Lung (tissue), 12 donors: ENCODE measurements around the gene SSTR3. TPM values are rescaled to one million over a fixed set of nuclear protein-coding genes. Genes with fewer than 3 reads are reported as not detected.

Experiments used
- ATAC-seq: fragments of 200-7000 bp; cut with Tn5 transposase; one replicate; pipeline ENCODE4 v1.9.1; 2020; ENCODE audit warnings: moderate number of reproducible peaks; ENCODE audit not compliant: insufficient read depth, low FRiP score
- DNase-seq, 3 donors: peaks; one replicate each; pipeline ENCODE4 v3.0.0-alpha.2; 2013 to 2017
- H3K27ac ChIP-seq, 2 donors: one replicate each; pipeline ENCODE4 v1.5.1; 2013; ENCODE audit warnings: mild to moderate bottlenecking in 2 of 2, moderate library complexity in 2 of 2, control low read depth in 1 of 2, inconsistent platforms in 1 of 2, low read depth in 1 of 2, low read length in 1 of 2
- H3K27me3 ChIP-seq, 3 donors: one replicate each; pipeline ENCODE4 v1.5.1; 2013; ENCODE audit warnings: low read length in 2 of 3; ENCODE audit not compliant: control insufficient read depth in 3 of 3, insufficient read depth in 3 of 3
- H3K36me3 ChIP-seq, 4 donors: one replicate each; pipeline ENCODE4 v1.5.1; 2013; ENCODE audit warnings: low read length in 4 of 4, mild to moderate bottlenecking in 1 of 4, moderate library complexity in 1 of 4; ENCODE audit not compliant: control insufficient read depth in 4 of 4, insufficient read depth in 4 of 4
- H3K4me1 ChIP-seq, 5 donors: one replicate each; pipeline ENCODE4 v1.5.1; 2013; ENCODE audit warnings: low read length in 5 of 5, mild to moderate bottlenecking in 2 of 5, moderate library complexity in 1 of 5; ENCODE audit not compliant: control insufficient read depth in 5 of 5, insufficient read depth in 5 of 5
- H3K4me3 ChIP-seq: one replicate; pipeline ENCODE4 v1.5.1; 2013; ENCODE audit warnings: mild to moderate bottlenecking, control low read depth, moderate library complexity
- H3K9ac ChIP-seq, 2 donors: one replicate each; pipeline ENCODE4 v1.5.1; 2013; ENCODE audit warnings: low read length in 2 of 2, control low read depth in 1 of 2; ENCODE audit not compliant: insufficient read depth in 1 of 2
- H3K9me3 ChIP-seq, 4 donors: one replicate each; pipeline ENCODE4 v1.5.1; 2013; ENCODE audit warnings: low read length in 3 of 4, mild to moderate bottlenecking in 1 of 4, moderate library complexity in 1 of 4; ENCODE audit not compliant: control insufficient read depth in 4 of 4, insufficient read depth in 3 of 4
- WGBS, 2 donors: extraction: QIAGEN DNeasy Blood & Tissue Kit; methylation state at CpG; one replicate each; pipeline ENCODE4 v1.1.7; 2013; 5-methylcytosine and 5-hydroxymethylcytosine counted together
- polyA plus RNA-seq, 2 donors: library from polyadenylated mRNA; stranded (reverse); fragments of 200-250 nt; gene quantifications; one replicate each; pipeline ENCODE4 v1.2.1, GENCODE V29; 2013
- total RNA-seq, 2 donors: library from RNA; depleted of rRNA in 1 of 2; stranded (reverse); fragments of >200 nt in 1 of 2; gene quantifications; one replicate each; pipeline ENCODE4 v1.2.1, GENCODE V29; 2014 to 2021
- TF ChIP-seq, protein P1 (sequence below): IDR thresholded peaks from 2 replicates; pipeline ENCODE4 v1.5.1; 2012; ENCODE audit warnings: mild to moderate bottlenecking; ENCODE audit errors: control extremely low read depth, extremely low read depth
- donor health status: control.
- donor health status: control.
- donor health status: Bipolar disorder and iron deficiency.
- donor health status: healthy.
- donor health status: DM: yes; HTN: yes; CAD: no.

SSTR3 gene
- total and polyA plus RNA-seq, 4 donors, result 0.04 to 0.87 (median 0.10) TPM

DNA sequence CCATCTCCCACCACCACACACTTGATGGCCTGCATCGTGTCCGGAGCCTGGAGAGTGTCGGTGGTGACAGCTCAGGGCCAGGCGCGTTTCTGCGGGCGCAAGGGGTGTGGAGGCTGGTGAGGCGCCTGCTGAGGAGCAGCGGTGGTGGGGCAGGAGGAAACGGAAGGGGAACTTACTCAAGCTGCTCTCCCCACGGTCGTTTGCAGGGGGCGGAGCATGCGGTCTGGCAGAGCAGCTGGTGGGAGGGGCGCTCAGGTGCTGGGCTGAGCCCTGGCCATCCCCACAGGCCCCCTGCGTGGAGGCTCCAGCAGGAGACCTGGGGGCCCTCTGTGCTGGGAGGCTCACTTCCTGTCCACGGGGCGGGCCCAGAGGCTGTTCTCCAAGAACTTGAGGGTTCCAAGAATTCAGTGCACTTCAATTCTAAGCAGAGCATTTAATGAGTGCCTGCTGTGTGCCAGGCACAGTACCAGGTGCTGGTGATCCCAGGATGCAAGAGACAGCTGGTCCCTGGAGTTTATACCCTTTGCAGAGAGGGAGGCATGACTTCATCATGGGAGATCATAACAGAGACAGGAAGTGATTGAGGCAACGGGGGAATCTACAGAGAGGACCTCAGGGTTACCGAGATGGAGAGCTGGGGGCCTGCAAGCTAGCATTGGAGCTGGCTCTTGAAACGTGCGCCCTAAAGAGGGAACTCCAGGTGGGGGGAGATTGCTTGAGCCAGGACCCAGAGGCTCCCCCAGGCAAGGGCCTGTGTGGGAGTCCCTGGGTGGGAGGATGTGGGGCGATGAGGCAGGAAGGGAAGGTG is 32.0 kb upstream of the SSTR3 start, which contains the start of gene RAC2:
Gene RAC2, minus strand, starts transcription at position 156 of the 808 bp plus-strand sequence. Its CDS starts 121 bp downstream, at position 35.
- no peaks in the 10 kb centered on the region for H3K4me1 ChIP-seq
- TF ChIP-seq, protein P1, sequence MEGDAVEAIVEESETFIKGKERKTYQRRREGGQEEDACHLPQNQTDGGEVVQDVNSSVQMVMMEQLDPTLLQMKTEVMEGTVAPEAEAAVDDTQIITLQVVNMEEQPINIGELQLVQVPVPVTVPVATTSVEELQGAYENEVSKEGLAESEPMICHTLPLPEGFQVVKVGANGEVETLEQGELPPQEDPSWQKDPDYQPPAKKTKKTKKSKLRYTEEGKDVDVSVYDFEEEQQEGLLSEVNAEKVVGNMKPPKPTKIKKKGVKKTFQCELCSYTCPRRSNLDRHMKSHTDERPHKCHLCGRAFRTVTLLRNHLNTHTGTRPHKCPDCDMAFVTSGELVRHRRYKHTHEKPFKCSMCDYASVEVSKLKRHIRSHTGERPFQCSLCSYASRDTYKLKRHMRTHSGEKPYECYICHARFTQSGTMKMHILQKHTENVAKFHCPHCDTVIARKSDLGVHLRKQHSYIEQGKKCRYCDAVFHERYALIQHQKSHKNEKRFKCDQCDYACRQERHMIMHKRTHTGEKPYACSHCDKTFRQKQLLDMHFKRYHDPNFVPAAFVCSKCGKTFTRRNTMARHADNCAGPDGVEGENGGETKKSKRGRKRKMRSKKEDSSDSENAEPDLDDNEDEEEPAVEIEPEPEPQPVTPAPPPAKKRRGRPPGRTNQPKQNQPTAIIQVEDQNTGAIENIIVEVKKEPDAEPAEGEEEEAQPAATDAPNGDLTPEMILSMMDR, result no peak
- no peaks in the 10 kb centered on the region for H3K9me3 ChIP-seq
- peak; percentile 73 for ATAC-seq
- peak within 1 kb of the TSS in 1 of 2 donors; percentile 70 for H3K27ac ChIP-seq
- WGBS, 2 donors, result 6 to 11% methylated on average over 22 to 23 of the region's 23 CpGs
- no peak within 1 kb of the TSS for H3K9ac ChIP-seq
- DNase-seq, result peak; percentile 28 to 57 (median 41)
- H3K36me3 ChIP-seq, result no peaks in the 10 kb centered on the region
- H3K4me3 ChIP-seq, result no peak within 1 kb of the TSS
- H3K27me3 ChIP-seq, result peaks cover 0 to 2% (median 0%) of the 10 kb centered on the region in 3 donors

- TF ChIP-seq, protein P1, result no peak
- no peaks in the 10 kb centered on the region for H3K4me1 ChIP-seq
- peaks cover 0 to under 1% (median 0%) of the 10 kb centered on the region in 4 donors for H3K36me3 ChIP-seq
- H3K9me3 ChIP-seq, result no peaks in the 10 kb centered on the region
- H3K9ac ChIP-seq, result no peak overlapping the region
- H3K4me3 ChIP-seq, result no peak overlapping the region
- ATAC-seq, result no peak
- peaks cover 0 to 2% (median 0%) of the 10 kb centered on the region in 3 donors for H3K27me3 ChIP-seq
- 21 to 45% methylated on average over 12 of the region's 12 CpGs for WGBS, 2 donors
- no peak for DNase-seq
- peak overlapping the region in 1 of 2 donors; percentile 70 for H3K27ac ChIP-seq
Observed at GRCh38 chr22:37243402-37244113, 31.3 kb upstream of the SSTR3 start.

DNA sequence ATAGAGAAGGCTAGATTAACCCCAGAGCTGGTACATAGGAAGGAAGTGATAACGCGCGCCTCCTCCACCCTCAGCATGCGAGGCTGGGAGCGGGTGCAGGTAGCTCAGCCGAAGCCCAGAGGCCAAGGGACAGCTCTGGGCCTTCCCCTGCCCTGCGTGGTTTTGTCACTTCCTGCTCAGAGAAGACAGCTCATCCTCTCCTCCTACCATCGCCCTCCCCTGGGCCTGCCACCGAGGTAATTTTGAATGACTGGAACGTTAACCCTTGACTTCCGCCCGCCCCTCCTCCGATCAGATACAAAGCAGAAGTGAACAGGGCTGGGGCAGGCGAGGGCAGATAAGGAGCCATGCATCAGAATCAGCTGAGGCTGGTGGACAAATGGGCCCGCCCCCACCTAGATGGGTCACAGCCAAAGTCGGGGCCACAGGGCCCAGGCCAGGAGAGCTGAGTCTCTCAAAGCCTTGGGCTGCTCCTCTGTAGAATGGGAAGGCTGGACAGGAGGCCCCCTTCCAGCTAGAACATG is 30.2 kb upstream of the SSTR3 start:
- Histone ChIP-seq H3K9ac (no peak overlapping the region), H3K4me1 (no peaks in the 10 kb centered on the region), H3K27ac (peak overlapping the region in 1 of 2 donors; percentile 70), H3K9me3 (no peaks in the 10 kb centered on the region), H3K4me3 (no peak overlapping the region), H3K36me3 (peaks cover 0 to 2% (median 0%) of the 10 kb centered on the region in 4 donors), H3K27me3 (peaks cover 0 to 2% (median 0%) of the 10 kb centered on the region in 3 donors)
- ATAC-seq, result peak; percentile 63
- TF ChIP-seq, protein P1, result no peak
- 16 to 28% methylated on average over 16 of the region's 16 CpGs for WGBS, 2 donors
- DNase-seq, result no peak
